Suprapubic skin (tissue), 4 donors: ENCODE measurements around the gene TMEM126A.

ENCODE experiments used
- EP300 ChIP-seq: sonication (generic); formaldehyde crosslinking; IDR thresholded peaks from one replicate; pipeline ENCODE4 v1.6.1; 2017; ENCODE audit warnings: antibody characterized with exemption
- POLR2AphosphoS5 ChIP-seq, 3 donors: sonication (generic); formaldehyde crosslinking; IDR thresholded peaks; one replicate each; pipeline ENCODE4 v1.6.1; 2017; ENCODE audit warnings: antibody characterized with exemption in 3 of 3
- TF ChIP-seq, protein P1 (sequence below), 2 donors: fragments of 200-600 bp in 1 of 2; fragments of 450-650 bp in 1 of 2; sonication (generic) in 1 of 2; IDR thresholded peaks; one replicate each; pipeline ENCODE4 v1.5.1; 2016 to 2019; ENCODE audit warnings: antibody characterized with exemption in 2 of 2, mild to moderate bottlenecking in 1 of 2, moderate library complexity in 1 of 2

DNA sequence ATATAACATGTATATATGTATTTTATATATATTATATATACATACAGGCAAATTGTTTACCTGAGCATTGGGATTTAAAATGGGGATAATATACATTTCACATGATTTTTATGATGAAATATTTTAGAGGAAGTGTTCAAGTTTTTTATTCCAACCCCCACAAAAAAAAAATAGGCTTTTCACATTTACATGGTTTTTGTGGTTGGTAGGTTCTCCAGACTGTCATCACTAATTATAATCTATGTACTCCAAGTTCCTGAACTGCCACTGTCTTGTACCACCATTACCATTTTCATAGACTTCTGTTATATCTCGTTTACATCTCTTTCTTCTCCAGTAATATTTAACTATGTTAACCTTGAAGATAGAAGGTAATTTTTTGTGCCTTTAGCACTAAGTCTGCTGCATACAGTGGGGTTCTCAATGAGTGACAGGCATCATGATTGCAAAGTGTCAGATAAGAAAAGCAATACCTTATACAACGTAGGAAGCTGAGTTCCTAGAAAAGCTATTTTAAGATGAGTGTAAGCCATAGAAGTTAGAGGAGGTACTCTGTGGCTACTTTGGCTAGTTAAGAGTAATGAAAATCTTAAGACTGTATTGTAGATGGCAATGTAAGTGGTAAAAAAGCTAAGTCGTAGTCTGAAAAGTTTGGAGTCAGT lies 5.2 kb downstream of the TMEM126A start:
- TF ChIP-seq, protein P1, sequence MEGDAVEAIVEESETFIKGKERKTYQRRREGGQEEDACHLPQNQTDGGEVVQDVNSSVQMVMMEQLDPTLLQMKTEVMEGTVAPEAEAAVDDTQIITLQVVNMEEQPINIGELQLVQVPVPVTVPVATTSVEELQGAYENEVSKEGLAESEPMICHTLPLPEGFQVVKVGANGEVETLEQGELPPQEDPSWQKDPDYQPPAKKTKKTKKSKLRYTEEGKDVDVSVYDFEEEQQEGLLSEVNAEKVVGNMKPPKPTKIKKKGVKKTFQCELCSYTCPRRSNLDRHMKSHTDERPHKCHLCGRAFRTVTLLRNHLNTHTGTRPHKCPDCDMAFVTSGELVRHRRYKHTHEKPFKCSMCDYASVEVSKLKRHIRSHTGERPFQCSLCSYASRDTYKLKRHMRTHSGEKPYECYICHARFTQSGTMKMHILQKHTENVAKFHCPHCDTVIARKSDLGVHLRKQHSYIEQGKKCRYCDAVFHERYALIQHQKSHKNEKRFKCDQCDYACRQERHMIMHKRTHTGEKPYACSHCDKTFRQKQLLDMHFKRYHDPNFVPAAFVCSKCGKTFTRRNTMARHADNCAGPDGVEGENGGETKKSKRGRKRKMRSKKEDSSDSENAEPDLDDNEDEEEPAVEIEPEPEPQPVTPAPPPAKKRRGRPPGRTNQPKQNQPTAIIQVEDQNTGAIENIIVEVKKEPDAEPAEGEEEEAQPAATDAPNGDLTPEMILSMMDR (IDR thresholded peaks at IDR 0.05), result no peak
- TF ChIP-seq POLR2AphosphoS5 (IDR thresholded peaks at IDR 0.05) (no peak), EP300 (no peak)
